H1 (cell line): ENCODE results near the gene KDM6A. TPM values are rescaled to one million over a fixed set of nuclear protein-coding genes. Genes with fewer than 3 reads are reported as not detected.

Experiments used
- CTCF ChIA-PET: fragments of 300-600 bp; sonication (Branson Sonifier 250); formaldehyde crosslinking; loops from one replicate; lab custom pipeline; 2021; ENCODE audit not compliant: partially characterized antibody; lab: Charles Lee
- POLR2A ChIA-PET: fragments of 300-600 bp; sonication (Branson Sonifier 250); formaldehyde crosslinking; loops from one replicate; lab custom pipeline; 2021; ENCODE audit warnings: inconsistent platforms; ENCODE audit not compliant: partially characterized antibody; lab: Charles Lee
- DNase-seq, 2 experiments: peaks; one replicate each; pipeline versions ENCODE4 v3.0.0 to v3.0.0-alpha.2; 2010 to 2022; ENCODE audit warnings: low spot score in 2 of 2, low read depth in 1 of 2, mixed read lengths in 1 of 2
- FAIRE-seq: peaks from 2 replicates; lab custom pipeline; 2011; peaks lifted over from hg19 to GRCh38; lab: Jason Lieb, UNC
- H2AFZ ChIP-seq: 2 replicates; pipeline ENCODE4 v1.8.1; 2012; ENCODE audit warnings: low read length, inconsistent platforms
- H2AK5ac ChIP-seq: 2 replicates; pipeline ENCODE4 v1.6.1; 2013; ENCODE audit warnings: low read depth, low read length
- H2BK120ac ChIP-seq: replicated peaks from 2 replicates; pipeline ENCODE3; 2013; ENCODE audit warnings: low read depth, low read length, inconsistent platforms
- H2BK12ac ChIP-seq: 2 replicates; pipeline ENCODE4 v1.6.1; 2013; ENCODE audit warnings: low read depth, low read length
- H2BK15ac ChIP-seq: 2 replicates; pipeline ENCODE4 v1.6.1; 2013; ENCODE audit warnings: low read length
- H2BK20ac ChIP-seq: 2 replicates; pipeline ENCODE4 v1.6.1; 2013; ENCODE audit warnings: low read length
- H2BK5ac ChIP-seq: 2 replicates; pipeline ENCODE4 v1.6.1; 2013; ENCODE audit warnings: low read depth, low read length
- H3K14ac ChIP-seq: 2 replicates; pipeline ENCODE4 v1.6.1; 2013; ENCODE audit warnings: inconsistent platforms; ENCODE audit not compliant: insufficient read length
- H3K18ac ChIP-seq: 2 replicates; pipeline ENCODE4 v1.6.1; 2013; ENCODE audit warnings: low read length; ENCODE audit errors: extremely low read depth
- H3K23ac ChIP-seq: 2 replicates; pipeline ENCODE4 v1.6.1; 2013; ENCODE audit warnings: inconsistent platforms; ENCODE audit not compliant: insufficient read length
- H3K23me2 ChIP-seq: 2 replicates; pipeline ENCODE4 v1.6.1; 2013; ENCODE audit warnings: low read depth, low read length
- H3K27ac ChIP-seq: 2 replicates; pipeline ENCODE4 v1.6.1; 2011; ENCODE audit warnings: low read depth, low read length, inconsistent platforms
- H3K27me3 ChIP-seq, 4 experiments: replicated peaks in 1 of 4; 1 replicate in 1 of 4; 2 replicates in 3 of 4; pipeline versions ENCODE4 v1.6.1 to v1.8.1; 2011 to 2013; ENCODE audit warnings: low read length in 3 of 4, mild to moderate bottlenecking in 3 of 4, inconsistent platforms in 2 of 4, mixed read lengths in 2 of 4, moderate library complexity in 1 of 4; ENCODE audit not compliant: control insufficient read depth in 3 of 4, insufficient read depth in 3 of 4; ENCODE audit errors: extremely low read depth in 1 of 4
- H3K36me3 ChIP-seq, 4 experiments: 2 replicates each; pipeline versions ENCODE4 v1.6.1 to v1.8.1; 2011 to 2013; ENCODE audit warnings: mild to moderate bottlenecking in 4 of 4, low read length in 3 of 4, moderate library complexity in 2 of 4, control low read depth in 1 of 4, inconsistent platforms in 1 of 4; ENCODE audit not compliant: insufficient read depth in 4 of 4, control insufficient read depth in 2 of 4
- H3K4ac ChIP-seq: replicated peaks from 2 replicates; pipeline ENCODE3; 2013; ENCODE audit warnings: low read length, low read depth, mixed read lengths, inconsistent platforms; ENCODE audit not compliant: insufficient read length
- H3K4me1 ChIP-seq, 4 experiments: replicated peaks in 1 of 4; 1 replicate in 1 of 4; 2 replicates in 3 of 4; pipeline versions ENCODE4 v1.6.1 to v1.8.1; 2011 to 2013; ENCODE audit warnings: low read length in 3 of 4, inconsistent platforms in 2 of 4, mixed read lengths in 1 of 4; ENCODE audit not compliant: insufficient read depth in 4 of 4, control insufficient read depth in 3 of 4
- H3K4me2 ChIP-seq, 2 experiments: 2 replicates each; pipeline versions ENCODE4 v1.6.1 to v1.8.1; 2011 to 2013; ENCODE audit warnings: low read depth in 2 of 2, low read length in 2 of 2, control low read depth in 1 of 2, inconsistent platforms in 1 of 2, mild to moderate bottlenecking in 1 of 2; ENCODE audit not compliant: insufficient read depth in 1 of 2
- H3K4me3 ChIP-seq, 4 experiments: fragments of 200-600, 300-600 bp in 1 of 4; sonication (generic), shearing (Covaris generic), sonication (Bioruptor Twin) in 1 of 4; 2 replicates each; pipeline versions ENCODE4 v1.5.1 to v1.8.1; 2011 to 2016; ENCODE audit warnings: low read length in 4 of 4, low read depth in 3 of 4, control low read depth in 2 of 4, inconsistent platforms in 2 of 4, mild to moderate bottlenecking in 2 of 4, mixed read lengths in 1 of 4, moderate library complexity in 1 of 4; ENCODE audit not compliant: insufficient read depth in 2 of 4; ENCODE audit errors: extremely low read depth in 1 of 4
- H3K56ac ChIP-seq: replicated peaks from 2 replicates; pipeline ENCODE3; 2013; ENCODE audit warnings: low read depth, mild to moderate bottlenecking, mixed read lengths, low read length, inconsistent platforms; ENCODE audit not compliant: insufficient read length
- H3K79me1 ChIP-seq: 2 replicates; pipeline ENCODE4 v1.6.1; 2013; ENCODE audit warnings: low read depth, low read length, control low read depth
- H3K79me2 ChIP-seq, 2 experiments: 2 replicates each; pipeline versions ENCODE4 v1.6.1 to v1.8.1; 2012 to 2013; ENCODE audit warnings: low read length in 2 of 2, mild to moderate bottlenecking in 2 of 2, inconsistent platforms in 1 of 2; ENCODE audit not compliant: insufficient read depth in 2 of 2, control insufficient read depth in 1 of 2
- H3K9ac ChIP-seq, 4 experiments: replicated peaks in 1 of 4; 1 replicate in 1 of 4; 2 replicates in 3 of 4; pipeline versions ENCODE4 v1.6.1 to v1.8.1; 2011 to 2013; ENCODE audit warnings: low read depth in 3 of 4, low read length in 3 of 4, control low read depth in 2 of 4, mild to moderate bottlenecking in 2 of 4, moderate library complexity in 2 of 4, inconsistent platforms in 1 of 4; ENCODE audit errors: extremely low read depth in 1 of 4
- H3K9me3 ChIP-seq, 2 experiments: 2 replicates each; pipeline versions ENCODE4 v1.6.1 to v1.8.1; 2012 to 2013; ENCODE audit warnings: mild to moderate bottlenecking in 2 of 2, moderate library complexity in 2 of 2, control low read depth in 1 of 2, inconsistent platforms in 1 of 2, low read depth in 1 of 2, low read length in 1 of 2, mixed read lengths in 1 of 2; ENCODE audit not compliant: insufficient read depth in 2 of 2
- H4K20me1 ChIP-seq, 2 experiments: replicated peaks in 1 of 2; 2 replicates each; pipeline versions ENCODE3 to v1.8.1; 2011 to 2013; ENCODE audit warnings: inconsistent platforms in 2 of 2, low read length in 2 of 2, mild to moderate bottlenecking in 1 of 2; ENCODE audit not compliant: insufficient read depth in 2 of 2, control insufficient read depth in 1 of 2
- H4K5ac ChIP-seq: 2 replicates; pipeline ENCODE4 v1.6.1; 2013; ENCODE audit warnings: low read length, low read depth, mixed read lengths, inconsistent platforms; ENCODE audit not compliant: insufficient read length
- H4K8ac ChIP-seq: 2 replicates; pipeline ENCODE4 v1.8.0; 2013; ENCODE audit warnings: mild to moderate bottlenecking, moderate library complexity, low read length, inconsistent platforms; ENCODE audit not compliant: insufficient read depth; ENCODE audit errors: extremely low read depth
- H4K91ac ChIP-seq: replicated peaks from 2 replicates; pipeline ENCODE3; 2013; ENCODE audit warnings: low read length, mixed read lengths, inconsistent platforms; ENCODE audit not compliant: insufficient read length
- FOSL1 ChIP-seq: IDR thresholded peaks from 2 replicates; pipeline ENCODE4 v1.6.1; 2011; ENCODE audit warnings: mild to moderate bottlenecking, low read depth, low read length, moderate library complexity; ENCODE audit not compliant: insufficient read depth
- HDAC2 ChIP-seq, 2 experiments: fragments of 300-600 bp in 1 of 2; sonication (generic) in 1 of 2; IDR thresholded peaks; 2 replicates each; pipeline ENCODE4 v1.6.1; 2011 to 2012; ENCODE audit warnings: low read depth in 2 of 2, low read length in 2 of 2, mild to moderate bottlenecking in 2 of 2, moderate library complexity in 2 of 2, borderline replicate concordance in 1 of 2, inconsistent platforms in 1 of 2
- TCF12 ChIP-seq: IDR thresholded peaks from 2 replicates; pipeline ENCODE4 v1.6.1; 2011; ENCODE audit warnings: low read depth, mild to moderate bottlenecking, low read length
- WGBS, 2 experiments: shearing (Covaris generic) in 1 of 2; methylation state at CpG; one replicate each; pipeline versions ENCODE4 v1.1.6 to v1.1.7; 2013 to 2015; ENCODE audit warnings: low lambda C conversion rate in 2 of 2, mixed read lengths in 2 of 2, inconsistent platforms in 1 of 2, low coverage in 1 of 2, missing lambda C conversion rate in 1 of 2; ENCODE audit not compliant: insufficient replicate concordance in 2 of 2, insufficient coverage in 1 of 2, insufficient read length in 1 of 2; ENCODE audit errors: extremely low coverage in 1 of 2, missing lambda C conversion rate in 1 of 2; 5-methylcytosine and 5-hydroxymethylcytosine counted together
- polyA plus RNA-seq, 7 experiments: library from polyadenylated mRNA; depleted of rRNA in 3 of 7; stranded (reverse) in 5 of 7; unstranded in 2 of 7; fragments of >200 nt in 5 of 7; fragments of 200-250 nt in 2 of 7; gene quantifications; 1 replicate in 5 of 7; 2 replicates in 1 of 7; 4 replicates in 1 of 7; pipeline versions ENCODE4 v1.2.1 to v1.2.3, GENCODE V29; 2011 to 2013; ENCODE audit warnings: missing spikeins in 2 of 7, mixed read lengths in 2 of 7
- total RNA-seq: library from RNA; stranded (reverse); fragmentation: NEBNext Ultra II Directional; extraction: Animal tissue kit (Norgen Biotek cat#: 25700); gene quantifications from 2 replicates; pipeline ENCODE4 v1.2.1, GENCODE V29; 2021
- TF ChIP-seq, protein P1 (sequence below): IDR thresholded peaks from 2 replicates; pipeline ENCODE4 v1.6.1; 2012; ENCODE audit warnings: low read length, inconsistent platforms

The KDM6A gene
- total and polyA plus RNA-seq, 2 of the 8 experiments (the other 6 are each of a cell fraction or from before 2014, with no cell fraction given): 43.5 to 58.4 TPM

DNA sequence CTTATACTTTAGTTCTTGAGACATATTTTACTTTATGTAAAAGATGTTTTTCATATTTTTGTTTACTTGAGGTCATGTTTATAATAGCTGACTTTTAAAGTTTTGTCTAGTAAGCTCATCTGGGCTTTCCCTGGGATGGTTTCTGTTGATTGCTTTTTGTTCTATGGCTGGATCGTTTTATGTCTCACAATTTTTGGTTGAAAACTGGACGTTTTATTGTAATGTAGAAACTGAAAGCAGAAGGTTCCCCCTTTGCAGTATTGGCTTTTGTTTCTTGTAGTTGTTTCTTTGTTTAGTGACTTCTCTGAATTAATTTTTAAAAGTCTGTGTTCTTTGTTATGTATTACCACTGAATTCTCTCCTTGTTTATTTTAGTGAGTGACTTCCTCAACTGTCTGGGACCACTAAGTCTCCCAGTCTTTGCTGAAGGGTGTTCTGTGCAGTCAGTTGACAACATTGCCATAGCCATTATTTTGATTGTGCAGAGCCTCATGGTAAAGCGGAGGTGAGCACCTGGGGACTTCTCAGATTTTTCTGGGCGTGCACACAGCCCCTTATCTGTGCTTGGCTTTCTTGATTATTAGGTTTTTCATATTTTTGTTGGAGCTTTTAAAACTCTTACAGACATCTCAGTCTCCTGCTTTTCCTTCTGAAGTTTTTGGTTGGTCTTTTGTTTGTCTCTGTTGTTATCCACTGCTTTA is 31.0 kb downstream of the KDM6A start:
- H3K23ac ChIP-seq: no peak overlapping the region
- no peaks in the 10 kb centered on the region for H3K9me3 ChIP-seq
- no peak for DNase-seq
- peaks cover 13 to 100% of the 10 kb centered on the region in 2 experiments; a peak in 3 of 4 replicates for H3K79me2 ChIP-seq
- no peak overlapping the region for H4K91ac ChIP-seq
- H3K23me2 ChIP-seq: no peaks in the 10 kb centered on the region
- 47% methylated on average over 4 of the region's 4 CpGs; no CpG with 5 or more reads in 1 of the 2 experiments for WGBS, 2 experiments
- no peaks in the 10 kb centered on the region for H3K79me1 ChIP-seq
- H2BK120ac ChIP-seq: no peak overlapping the region
- H3K4ac ChIP-seq: no peak overlapping the region
- ChIA-PET POLR2A (no interaction called here), CTCF (interaction anchor here (0.6 kb wide), 1 partner anchor 9 kb away, joined by 3 read pairs; no protein-coding TSS in a partner anchor)
- no peak overlapping the region for H3K56ac ChIP-seq
- no peak overlapping the region for H2AFZ ChIP-seq
- H3K9ac ChIP-seq: no peak overlapping the region
- H3K27me3 ChIP-seq: no peaks in the 10 kb centered on the region
- no peak overlapping the region for H2BK5ac ChIP-seq
- no peak for FAIRE-seq
- no peak overlapping the region for H2BK15ac ChIP-seq
- no peak overlapping the region for H3K27ac ChIP-seq
- peak overlapping the region in 1 of 2 experiments; percentile 48; a peak in 2 of 4 replicates for H3K4me2 ChIP-seq
- H2AK5ac ChIP-seq: no peak overlapping the region
- H3K14ac ChIP-seq: no peak overlapping the region
- H4K5ac ChIP-seq: no peak overlapping the region
- no peak overlapping the region for H2BK20ac ChIP-seq
- H4K8ac ChIP-seq: no peak overlapping the region
- TF ChIP-seq, protein P1, sequence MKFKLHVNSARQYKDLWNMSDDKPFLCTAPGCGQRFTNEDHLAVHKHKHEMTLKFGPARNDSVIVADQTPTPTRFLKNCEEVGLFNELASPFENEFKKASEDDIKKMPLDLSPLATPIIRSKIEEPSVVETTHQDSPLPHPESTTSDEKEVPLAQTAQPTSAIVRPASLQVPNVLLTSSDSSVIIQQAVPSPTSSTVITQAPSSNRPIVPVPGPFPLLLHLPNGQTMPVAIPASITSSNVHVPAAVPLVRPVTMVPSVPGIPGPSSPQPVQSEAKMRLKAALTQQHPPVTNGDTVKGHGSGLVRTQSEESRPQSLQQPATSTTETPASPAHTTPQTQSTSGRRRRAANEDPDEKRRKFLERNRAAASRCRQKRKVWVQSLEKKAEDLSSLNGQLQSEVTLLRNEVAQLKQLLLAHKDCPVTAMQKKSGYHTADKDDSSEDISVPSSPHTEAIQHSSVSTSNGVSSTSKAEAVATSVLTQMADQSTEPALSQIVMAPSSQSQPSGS: no peak
- TF ChIP-seq HDAC2 (IDR thresholded peaks at IDR 0.05; ENCODE audit: borderline replicate concordance in 1 of 2, low read depth in 2 of 2, low read length in 2 of 2) (no peak), TCF12 (no peak), FOSL1 (no peak)
- no peak overlapping the region for H3K4me3 ChIP-seq
- no peaks in the 10 kb centered on the region for H4K20me1 ChIP-seq
- H3K4me1 ChIP-seq: peaks cover 0 to 3% (median 2%) of the 10 kb centered on the region in 4 experiments; a peak in 3 of 7 replicates
- no peak overlapping the region for H3K18ac ChIP-seq
- H3K36me3 ChIP-seq: no peaks in the 10 kb centered on the region
- no peak overlapping the region for H2BK12ac ChIP-seq
